Prostate gland (tissue), 2 donors: ENCODE measurements around the gene NEDD4L. TPM values are rescaled to one million over a fixed set of nuclear protein-coding genes. Genes with fewer than 3 reads are reported as not detected.

Source experiments
- DNase-seq: peaks from one replicate; pipeline ENCODE4 v3.0.0-alpha.2; 2019; ENCODE audit warnings: low spot score
- H3K27ac ChIP-seq, 2 donors: fragments of 200-600 bp; sonication (generic); 2 replicates each; pipeline ENCODE4 v1.5.1; 2017 to 2019
- H3K27me3 ChIP-seq: fragments of 200-600 bp; sonication (generic); replicated peaks from 2 replicates; pipeline ENCODE4 v1.5.1; 2019; ENCODE audit not compliant: insufficient read depth
- H3K36me3 ChIP-seq, 2 donors: fragments of 200-600 bp; sonication (generic); 1 replicate in 1 of 2; 2 replicates in 1 of 2; pipeline versions ENCODE4 v1.5.1 to v1.8.1; 2017 to 2019
- H3K4me1 ChIP-seq: fragments of 200-600 bp; sonication (generic); replicated peaks from 2 replicates; pipeline ENCODE4 v1.5.1; 2019
- H3K4me3 ChIP-seq, 2 donors: fragments of 200-600 bp; sonication (generic); 2 replicates each; pipeline ENCODE4 v1.5.1; 2017 to 2019
- H3K9me3 ChIP-seq: fragments of 200-600 bp; sonication (generic); 2 replicates; pipeline ENCODE4 v1.5.1; 2017
- POLR2A ChIP-seq: fragments of 450-650 bp; IDR thresholded peaks from one replicate; pipeline ENCODE4 v1.6.1; 2016; ENCODE audit warnings: antibody characterized with exemption, mild to moderate bottlenecking
- POLR2AphosphoS5 ChIP-seq: sonication (generic); formaldehyde crosslinking; IDR thresholded peaks from one replicate; pipeline ENCODE4 v1.6.1; 2017; ENCODE audit warnings: antibody characterized with exemption
- WGBS: methylation state at CpG from one replicate; pipeline ENCODE4 v1.1.5; 2018; 5-methylcytosine and 5-hydroxymethylcytosine counted together
- intact Hi-C: fragments of 100-400 bp; cut with DNase I; formaldehyde crosslinking; loops from one replicate; pipeline ENCODE4 v1.14.2; 2022
- total RNA-seq, 2 donors: library from RNA; depleted of rRNA; stranded (reverse); fragments of >200 nt; gene quantifications; one replicate each; pipeline ENCODE4 v1.1.0, GENCODE V29; 2016
- TF ChIP-seq, protein P1 (sequence below), 4 experiments: fragments of 200-600 bp in 2 of 4; fragments of 450-650 bp in 2 of 4; sonication (generic) in 2 of 4; IDR thresholded peaks; 1 replicate in 3 of 4; 2 replicates in 1 of 4; pipeline ENCODE4 v1.5.1; 2016 to 2019; ENCODE audit warnings: antibody characterized with exemption in 4 of 4, mild to moderate bottlenecking in 2 of 4, moderate library complexity in 2 of 4

Gene NEDD4L
- total RNA-seq, 2 donors from 2014 or later, result 280 to 420 TPM

DNA sequence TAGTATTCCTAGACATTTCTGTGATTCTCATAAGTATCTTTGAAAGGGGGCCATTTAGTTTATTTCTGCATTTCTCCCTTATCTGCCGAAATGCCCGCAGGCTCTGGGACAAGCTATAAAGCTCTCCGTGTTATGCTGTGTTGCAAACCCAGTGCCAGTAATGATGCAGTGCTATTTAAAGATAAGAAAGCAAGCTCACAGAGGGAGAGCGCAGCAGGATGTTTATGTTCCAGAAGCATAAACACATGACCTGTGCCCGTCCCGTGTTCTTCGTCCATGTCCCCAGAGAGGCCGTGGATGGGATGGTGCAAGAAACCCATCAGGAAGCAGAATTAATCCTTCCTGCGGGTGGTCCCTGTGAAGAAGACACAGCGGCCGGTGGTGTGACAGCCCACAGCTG, 99.4 kb downstream of the NEDD4L start:
- Histone ChIP-seq H3K27me3 (no peaks in the 10 kb centered on the region), H3K4me3 (no peak overlapping the region), H3K27ac (no peak overlapping the region), H3K9me3 (no peaks in the 10 kb centered on the region), H3K4me1 (peaks cover 1% of the 10 kb centered on the region), H3K36me3 (no peaks in the 10 kb centered on the region)
- intact Hi-C loops, result no loop called here
- TF ChIP-seq POLR2AphosphoS5, result peak; percentile 11
- no peak for TF ChIP-seq POLR2A
- TF ChIP-seq, protein P1, sequence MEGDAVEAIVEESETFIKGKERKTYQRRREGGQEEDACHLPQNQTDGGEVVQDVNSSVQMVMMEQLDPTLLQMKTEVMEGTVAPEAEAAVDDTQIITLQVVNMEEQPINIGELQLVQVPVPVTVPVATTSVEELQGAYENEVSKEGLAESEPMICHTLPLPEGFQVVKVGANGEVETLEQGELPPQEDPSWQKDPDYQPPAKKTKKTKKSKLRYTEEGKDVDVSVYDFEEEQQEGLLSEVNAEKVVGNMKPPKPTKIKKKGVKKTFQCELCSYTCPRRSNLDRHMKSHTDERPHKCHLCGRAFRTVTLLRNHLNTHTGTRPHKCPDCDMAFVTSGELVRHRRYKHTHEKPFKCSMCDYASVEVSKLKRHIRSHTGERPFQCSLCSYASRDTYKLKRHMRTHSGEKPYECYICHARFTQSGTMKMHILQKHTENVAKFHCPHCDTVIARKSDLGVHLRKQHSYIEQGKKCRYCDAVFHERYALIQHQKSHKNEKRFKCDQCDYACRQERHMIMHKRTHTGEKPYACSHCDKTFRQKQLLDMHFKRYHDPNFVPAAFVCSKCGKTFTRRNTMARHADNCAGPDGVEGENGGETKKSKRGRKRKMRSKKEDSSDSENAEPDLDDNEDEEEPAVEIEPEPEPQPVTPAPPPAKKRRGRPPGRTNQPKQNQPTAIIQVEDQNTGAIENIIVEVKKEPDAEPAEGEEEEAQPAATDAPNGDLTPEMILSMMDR (IDR thresholded peaks at IDR 0.05), result no peak
- no peak for DNase-seq
- 66% methylated on average over 11 of the region's 11 CpGs for WGBS

DNA sequence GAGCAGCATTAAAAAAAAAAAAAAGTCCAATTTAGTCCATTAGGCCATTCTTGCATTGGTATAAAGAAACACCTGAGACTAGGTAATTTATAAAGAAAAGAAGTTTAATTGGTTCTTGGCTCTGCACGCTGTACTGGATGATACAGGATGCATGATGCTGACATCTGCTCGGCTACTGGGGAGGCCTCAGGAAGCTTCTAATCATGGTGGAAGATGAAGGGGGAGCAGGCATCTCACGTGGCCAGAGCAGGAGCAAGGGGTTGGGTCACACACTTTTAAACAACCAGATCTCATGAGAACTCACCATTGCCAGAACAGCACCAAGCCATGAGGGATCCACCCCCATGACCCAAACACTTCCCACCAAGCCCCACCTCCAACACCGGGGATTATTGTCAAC, 100.1 kb downstream of the NEDD4L start:
- Histone ChIP-seq H3K27ac (no peak overlapping the region), H3K4me3 (no peak overlapping the region), H3K36me3 (no peaks in the 10 kb centered on the region), H3K27me3 (no peaks in the 10 kb centered on the region), H3K9me3 (no peaks in the 10 kb centered on the region), H3K4me1 (peaks cover 4% of the 10 kb centered on the region)
- 91% methylated on average over 4 of the region's 4 CpGs for WGBS
- intact Hi-C loops, result no loop called here
- TF ChIP-seq, protein P1 (IDR thresholded peaks at IDR 0.05), result no peak
- no peak for TF ChIP-seq POLR2AphosphoS5
- no peak for TF ChIP-seq POLR2A
- DNase-seq, result no peak

DNA sequence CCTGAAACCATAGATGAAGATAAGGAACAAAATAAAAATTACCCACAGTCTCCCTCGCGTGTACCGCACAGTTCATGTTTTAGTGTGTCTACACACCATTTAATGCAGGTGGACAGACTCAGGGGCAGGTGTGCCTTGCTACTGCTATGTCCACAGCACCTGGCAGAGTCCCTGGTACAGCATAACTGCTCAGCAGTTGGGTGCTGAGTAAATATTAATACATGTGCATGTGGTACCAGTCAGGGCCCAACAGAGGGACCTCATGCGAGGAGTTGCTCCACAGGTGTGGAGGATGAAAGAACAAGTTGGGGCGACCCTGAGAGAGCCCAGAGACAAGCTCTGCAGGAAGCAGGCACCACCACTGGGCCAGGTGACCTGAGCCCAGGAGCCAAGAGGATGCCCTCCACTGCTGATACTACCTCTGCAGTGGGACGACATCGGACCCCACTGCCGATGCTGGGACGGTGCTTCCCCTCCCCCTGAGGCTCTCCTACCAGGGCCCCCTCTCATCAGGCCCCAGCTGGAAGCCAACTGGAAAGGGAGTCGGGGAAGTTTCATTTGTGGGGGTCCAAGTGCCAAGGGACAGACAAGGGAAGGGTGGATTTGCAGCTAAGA, 100.8 kb downstream of the NEDD4L start:
- peak overlapping the region in 1 of 2 donors; percentile 1 for H3K27ac ChIP-seq
- TF ChIP-seq, protein P1 (IDR thresholded peaks at IDR 0.05), result no peak
- no peak for TF ChIP-seq POLR2AphosphoS5
- TF ChIP-seq POLR2A, result no peak
- no peaks in the 10 kb centered on the region for H3K36me3 ChIP-seq
- no peak overlapping the region for H3K4me3 ChIP-seq
- H3K4me1 ChIP-seq, result peaks cover 4% of the 10 kb centered on the region
- H3K9me3 ChIP-seq, result no peaks in the 10 kb centered on the region
- 76% methylated on average over 10 of the region's 10 CpGs for WGBS
- H3K27me3 ChIP-seq, result no peaks in the 10 kb centered on the region
- intact Hi-C loops, result no loop called here
- DNase-seq, result peak; percentile 20

DNA sequence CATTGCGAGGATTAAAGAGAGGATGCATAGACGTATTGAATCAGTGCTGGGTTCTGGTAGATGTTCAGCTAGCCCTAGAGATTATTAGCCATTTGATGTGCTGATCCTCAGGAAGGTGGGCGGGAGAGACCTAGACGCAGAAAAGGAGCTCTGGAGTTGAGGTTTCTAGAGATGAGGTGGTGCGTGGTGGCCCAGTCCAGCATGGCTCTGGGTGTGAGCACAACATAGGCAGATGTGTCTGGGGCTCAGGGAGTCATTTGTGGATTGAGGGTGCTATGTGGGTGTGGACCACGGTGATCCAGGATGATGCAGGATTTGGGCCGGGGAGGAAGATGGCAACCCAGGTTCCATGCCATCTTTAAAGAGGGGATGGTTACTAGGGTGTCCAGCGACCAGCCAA, 102.1 kb downstream of the NEDD4L start:
- Histone ChIP-seq H3K4me1 (peaks cover 4% of the 10 kb centered on the region), H3K27ac (no peak overlapping the region), H3K4me3 (no peak overlapping the region), H3K27me3 (no peaks in the 10 kb centered on the region), H3K9me3 (no peaks in the 10 kb centered on the region), H3K36me3 (no peaks in the 10 kb centered on the region)
- no peak for DNase-seq
- TF ChIP-seq POLR2AphosphoS5 (no peak), POLR2A (no peak)
- TF ChIP-seq, protein P1 (IDR thresholded peaks at IDR 0.05), result no peak
- 95% methylated on average over 8 of the region's 8 CpGs for WGBS
- intact Hi-C loops, result no loop called here

DNA sequence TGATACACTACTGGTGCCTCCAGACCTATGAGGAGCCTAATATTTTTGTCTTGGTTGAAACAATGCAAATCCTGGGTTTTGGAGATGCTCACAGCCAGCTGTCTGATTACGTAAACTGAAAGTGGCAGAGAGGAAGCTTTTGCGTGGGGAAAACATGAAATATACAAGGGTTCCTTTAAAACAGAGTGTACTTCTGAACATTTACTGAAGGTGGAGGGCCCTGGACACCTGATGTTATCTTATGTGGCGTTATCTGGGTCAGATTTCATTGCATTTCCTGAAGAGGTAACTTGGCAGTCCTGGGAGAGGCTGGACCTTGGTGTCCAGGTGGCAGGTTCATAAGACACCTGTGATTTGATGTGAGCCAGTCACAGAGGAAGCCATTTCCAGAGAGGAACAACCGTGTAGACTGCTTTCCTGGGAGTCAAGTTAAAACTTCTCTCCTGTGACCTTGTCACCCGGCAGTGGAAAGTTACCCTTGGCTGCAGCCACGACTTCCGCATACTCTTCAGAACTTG, 105.0 kb downstream of the NEDD4L start:
- peak; percentile 62 for DNase-seq
- intact Hi-C loops, result no loop called here
- Histone ChIP-seq H3K27ac (peak overlapping the region; percentile 44 to 60), H3K4me1 (peaks cover 4% of the 10 kb centered on the region), H3K9me3 (no peaks in the 10 kb centered on the region), H3K36me3 (no peaks in the 10 kb centered on the region), H3K4me3 (peak overlapping the region; percentile 16 to 25), H3K27me3 (no peaks in the 10 kb centered on the region)
- peak; percentile 71 for TF ChIP-seq POLR2AphosphoS5
- TF ChIP-seq, protein P1 (IDR thresholded peaks at IDR 0.05), result peak in 1 of 4 experiments; percentile 33
- no peak for TF ChIP-seq POLR2A
- 58% methylated on average over 7 of the region's 7 CpGs for WGBS
